Naive thymus-derived CD4-positive, alpha-beta T cell (primary cell): Measurements from ENCODE around the gene RHNO1. TPM values are rescaled to one million over a fixed set of nuclear protein-coding genes. Genes with fewer than 3 reads are reported as not detected.
A peak's percentile ranks its signal among the peaks of the same experiment; 100 is the strongest.

Experiments
- ATAC-seq: fragments of 150-1000 bp; cut with Tn5 transposase; 2 replicates; pipeline ENCODE4 v1.10.0; 2021; ENCODE audit warnings: mild to moderate bottlenecking, moderate library complexity
- CTCF ChIA-PET: fragments of 350-600 bp; sonication (Branson Sonifier 250); formaldehyde crosslinking; loops from one replicate; lab custom pipeline; 2021; ENCODE audit warnings: antibody characterized with exemption; lab: Charles Lee
- POLR2A ChIA-PET: fragments of 350-600 bp; sonication (Branson Sonifier 250); formaldehyde crosslinking; loops from one replicate; lab custom pipeline; 2021; ENCODE audit warnings: antibody characterized with exemption, inconsistent platforms; lab: Charles Lee
- DNase-seq, 9 donors: peaks; one replicate each; pipeline versions ENCODE4 v3.0.0 to v3.0.0-alpha.2; 2020 to 2022; ENCODE audit warnings: mixed read lengths in 1 of 9
- H3K27ac ChIP-seq: one replicate; pipeline ENCODE4 v1.7.0; 2013; ENCODE audit warnings: mild to moderate bottlenecking, low read depth, low read length, moderate library complexity
- H3K27me3 ChIP-seq, 2 donors: one replicate each; pipeline ENCODE4 v1.7.0; 2013; ENCODE audit warnings: low read length in 2 of 2, mild to moderate bottlenecking in 2 of 2, moderate library complexity in 2 of 2; ENCODE audit not compliant: control insufficient read depth in 2 of 2, insufficient read depth in 2 of 2
- H3K36me3 ChIP-seq, 3 experiments: 1 replicate in 2 of 3; 2 replicates in 1 of 3; pipeline ENCODE4 v1.7.0; 2013; ENCODE audit warnings: low read length in 3 of 3, mild to moderate bottlenecking in 3 of 3, moderate library complexity in 1 of 3; ENCODE audit not compliant: insufficient read depth in 3 of 3, control insufficient read depth in 2 of 3
- H3K4me1 ChIP-seq, 2 donors: one replicate each; pipeline ENCODE4 v1.7.0; 2013; ENCODE audit warnings: low read length in 2 of 2, mild to moderate bottlenecking in 2 of 2, moderate library complexity in 1 of 2; ENCODE audit not compliant: control insufficient read depth in 2 of 2, insufficient read depth in 2 of 2
- H3K4me3 ChIP-seq: 2 replicates; pipeline ENCODE4 v1.7.0; 2013; ENCODE audit warnings: mild to moderate bottlenecking, low read length
- H3K9me3 ChIP-seq, 3 experiments: 1 replicate in 2 of 3; 2 replicates in 1 of 3; pipeline ENCODE4 v1.7.0; 2013; ENCODE audit warnings: low read length in 3 of 3; ENCODE audit not compliant: control insufficient read depth in 2 of 3
- H3K27ac Mint-ChIP-seq, 9 donors: one replicate each; pipeline ENCODE4 v1.8.0; 2020 to 2022; ENCODE audit warnings: mixed read lengths in 9 of 9, mild to moderate bottlenecking in 8 of 9, moderate library complexity in 5 of 9, inconsistent platforms in 2 of 9
- H3K27me3 Mint-ChIP-seq, 5 donors: one replicate each; pipeline ENCODE4 v1.8.0; 2021 to 2022; ENCODE audit warnings: mixed read lengths in 5 of 5, mild to moderate bottlenecking in 1 of 5
- H3K36me3 Mint-ChIP-seq, 5 donors: one replicate each; pipeline ENCODE4 v1.8.0; 2020 to 2022; ENCODE audit warnings: mixed read lengths in 5 of 5, mild to moderate bottlenecking in 3 of 5, inconsistent platforms in 1 of 5
- H3K4me1 Mint-ChIP-seq, 7 donors: one replicate each; pipeline ENCODE4 v1.8.0; 2020 to 2022; ENCODE audit warnings: mixed read lengths in 7 of 7, mild to moderate bottlenecking in 3 of 7, inconsistent platforms in 1 of 7
- H3K4me3 Mint-ChIP-seq, 10 donors: one replicate each; pipeline ENCODE4 v1.8.0; 2020 to 2022; ENCODE audit warnings: mild to moderate bottlenecking in 10 of 10, mixed read lengths in 10 of 10, moderate library complexity in 6 of 10, inconsistent platforms in 2 of 10
- H3K9me3 Mint-ChIP-seq, 11 donors: one replicate each; pipeline ENCODE4 v1.8.0; 2020 to 2022; ENCODE audit warnings: mixed read lengths in 11 of 11, mild to moderate bottlenecking in 4 of 11, inconsistent platforms in 1 of 11, moderate library complexity in 1 of 11
- intact Hi-C, 2 donors: fragments of 100-400 bp; cut with micrococcal nuclease; formaldehyde crosslinking; loops; one replicate each; pipeline ENCODE4 v1.15.1; 2023
- polyA plus RNA-seq, 2 donors: library from polyadenylated mRNA; unstranded; fragments of 300-500 nt; fragmentation: Illumina TruSeq; gene quantifications; one replicate each; pipeline ENCODE4 v1.2.3, GENCODE V29; 2021
- total RNA-seq, 6 experiments: library from RNA in 5 of 6; stranded (reverse) in 5 of 6; gene quantifications; 1 replicate in 5 of 6; 2 replicates in 1 of 6; pipeline ENCODE4 v1.2.3 and lab custom pipeline; 2021 to 2026

RHNO1 gene
- total and polyA plus RNA-seq, 7 experiments from 2014 or later, result 13.7 to 53.6 (median 29.9) TPM

DNA sequence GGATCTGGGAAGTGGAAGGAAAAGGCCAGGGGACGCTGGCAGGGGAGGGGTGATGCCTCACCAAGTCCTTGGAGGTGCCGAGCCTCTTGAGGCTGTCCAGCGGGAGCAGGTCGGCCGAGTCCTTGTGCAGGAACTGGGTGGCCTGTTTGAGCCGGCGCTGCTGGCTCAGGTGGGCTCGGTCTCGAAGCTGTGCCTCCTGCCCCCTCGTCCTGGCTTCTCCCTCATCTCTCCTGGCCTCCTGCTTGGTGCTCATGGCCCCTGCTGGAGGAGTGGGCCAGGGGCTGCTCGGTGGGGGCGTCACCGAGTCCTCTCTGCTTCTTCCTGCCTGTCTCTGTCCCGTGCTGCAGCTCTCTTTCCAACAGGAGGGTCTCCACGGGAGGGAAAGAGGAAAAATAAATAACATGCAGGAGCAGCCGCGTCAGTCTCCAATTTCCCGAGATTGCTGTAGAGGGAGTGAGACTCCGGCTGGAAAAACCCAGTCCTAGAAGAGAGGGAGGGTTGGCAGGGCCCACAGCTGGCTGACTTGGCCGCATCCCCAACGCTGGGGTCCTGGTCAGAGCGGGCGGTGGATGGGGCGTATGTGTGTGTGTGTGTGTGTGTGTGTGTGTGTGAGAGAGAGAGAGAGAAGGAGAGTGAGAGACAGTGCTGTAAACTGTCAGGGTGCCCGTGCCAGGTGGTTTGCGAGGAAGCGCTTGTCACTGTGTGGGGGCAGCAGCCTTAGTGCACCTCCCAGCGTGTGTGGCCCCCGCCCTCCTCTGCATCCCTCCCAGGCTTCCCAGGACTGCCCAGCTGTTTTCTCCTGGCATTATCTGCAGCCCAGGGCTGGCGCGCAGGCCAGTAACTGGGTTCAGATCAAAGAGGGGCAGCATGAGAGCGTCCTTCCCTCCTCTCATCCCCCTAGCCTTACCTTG, 42.2 kb upstream of the RHNO1 start, which contains the start of gene NRIP2:
Gene NRIP2, minus strand, starts transcription at position 455 of the 911 bp plus-strand sequence. Its CDS starts 52 bp downstream, at position 403.
- no peak within 1 kb of the TSS for H3K4me3 ChIP-seq
- Mint-ChIP-seq H3K9me3 (no peaks in the 10 kb centered on the region), H3K4me1 (peaks cover 0 to 19% (median 13%) of the 10 kb centered on the region in 7 donors), H3K36me3 (peaks cover 2 to 38% (median 16%) of the 10 kb centered on the region in 5 donors), H3K27ac (peak within 1 kb of the TSS in 5 of 9 donors; percentile 10 to 82 (median 67)), H3K4me3 (peak within 1 kb of the TSS in 1 of 10 donors; percentile 29), H3K27me3 (no peaks in the 10 kb centered on the region)
- DNase-seq (no peak), ATAC-seq (no peak)
- ChIA-PET POLR2A (interaction anchor here (0.6 to 1.1 kb wide), 2 partner anchors 43 kb away, joined by 3 read pairs; no protein-coding TSS in a partner anchor), CTCF (no interaction called here)
- intact Hi-C loops, result no loop called here
- H3K9me3 ChIP-seq, result no peaks in the 10 kb centered on the region
- peaks cover 0 to 29% (median 8%) of the 10 kb centered on the region in 3 experiments for H3K36me3 ChIP-seq
- no peaks in the 10 kb centered on the region for H3K27me3 ChIP-seq
- H3K4me1 ChIP-seq, result no peaks in the 10 kb centered on the region
- no peak within 1 kb of the TSS for H3K27ac ChIP-seq

GRCh38 chr12:2835691-2836403, 41.2 kb upstream of the RHNO1 start:
- ATAC-seq (no peak), DNase-seq (no peak)
- CTCF ChIA-PET, result no interaction called here
- POLR2A ChIA-PET, result interaction anchor here (0.6 to 1.1 kb wide), 2 partner anchors 42 to 44 kb away, joined by 3 read pairs; no protein-coding TSS in a partner anchor
- no peaks in the 10 kb centered on the region for H3K4me1 ChIP-seq
- H3K27me3 ChIP-seq, result no peaks in the 10 kb centered on the region
- intact Hi-C loops, result no loop called here
- Mint-ChIP-seq H3K27me3 (no peaks in the 10 kb centered on the region), H3K4me1 (peaks cover 0 to 19% (median 13%) of the 10 kb centered on the region in 7 donors), H3K27ac (peak overlapping the region in 3 of 9 donors; percentile 14 to 56 (median 17)), H3K4me3 (no peak overlapping the region), H3K36me3 (peaks cover 2 to 34% (median 14%) of the 10 kb centered on the region in 5 donors), H3K9me3 (no peaks in the 10 kb centered on the region)
- peaks cover 0 to 34% (median 8%) of the 10 kb centered on the region in 3 experiments for H3K36me3 ChIP-seq
- H3K27ac ChIP-seq, result no peak overlapping the region
- H3K9me3 ChIP-seq, result no peaks in the 10 kb centered on the region
- H3K4me3 ChIP-seq, result no peak overlapping the region

GRCh38 chr12:2836574-2836973, 40.4 kb upstream of the RHNO1 start:
- Histone ChIP-seq H3K27ac (no peak overlapping the region), H3K4me3 (no peak overlapping the region), H3K4me1 (no peaks in the 10 kb centered on the region), H3K36me3 (peaks cover 0 to 40% (median 8%) of the 10 kb centered on the region in 3 experiments), H3K9me3 (no peaks in the 10 kb centered on the region), H3K27me3 (no peaks in the 10 kb centered on the region)
- Mint-ChIP-seq H3K27me3 (no peaks in the 10 kb centered on the region), H3K36me3 (peaks cover 2 to 33% (median 12%) of the 10 kb centered on the region in 5 donors), H3K4me3 (no peak overlapping the region), H3K27ac (peak overlapping the region in 2 of 9 donors; percentile 2 to 51), H3K9me3 (no peaks in the 10 kb centered on the region), H3K4me1 (peaks cover 0 to 19% (median 13%) of the 10 kb centered on the region in 7 donors)
- CTCF ChIA-PET, result no interaction called here
- POLR2A ChIA-PET, result interaction anchor here (0.9 kb wide), 1 partner anchor 8 kb away, joined by 3 read pairs; no protein-coding TSS in a partner anchor
- no peak for DNase-seq
- intact Hi-C loops, result no loop called here
- ATAC-seq, result no peak

- H3K4me1 Mint-ChIP-seq, result peaks cover 0 to 6% (median 0%) of the 10 kb centered on the region in 7 donors
- peaks cover 5 to 45% (median 24%) of the 10 kb centered on the region in 5 donors for H3K36me3 Mint-ChIP-seq
- no peak overlapping the region for H3K27ac ChIP-seq
- no peaks in the 10 kb centered on the region for H3K27me3 ChIP-seq
- H3K4me1 ChIP-seq, result no peaks in the 10 kb centered on the region
- ChIA-PET POLR2A (no interaction called here), CTCF (no interaction called here)
- no peaks in the 10 kb centered on the region for H3K9me3 ChIP-seq
- H3K9me3 Mint-ChIP-seq, result no peaks in the 10 kb centered on the region
- DNase-seq (no peak), ATAC-seq (no peak)
- intact Hi-C loops, result no loop called here
- H3K4me3 Mint-ChIP-seq, result no peak overlapping the region
- no peak overlapping the region for H3K4me3 ChIP-seq
- peaks cover 0 to 68% (median 8%) of the 10 kb centered on the region in 3 experiments for H3K36me3 ChIP-seq
- H3K27me3 Mint-ChIP-seq, result no peaks in the 10 kb centered on the region
- no peak overlapping the region for H3K27ac Mint-ChIP-seq
These were observed 35.9 kb upstream of the RHNO1 start for GRCh38 chr12:2841056-2841650.

GRCh38 chr12:2842948-2843347, 34.1 kb upstream of the RHNO1 start:
- DNase-seq (no peak), ATAC-seq (no peak)
- intact Hi-C loops, result no loop called here
- Histone ChIP-seq H3K36me3 (peaks cover 0 to 69% (median 6%) of the 10 kb centered on the region in 3 experiments), H3K9me3 (no peaks in the 10 kb centered on the region), H3K4me3 (no peak overlapping the region), H3K27me3 (no peaks in the 10 kb centered on the region), H3K27ac (no peak overlapping the region), H3K4me1 (no peaks in the 10 kb centered on the region)
- CTCF ChIA-PET, result no interaction called here
- POLR2A ChIA-PET, result no interaction called here
- peaks cover 5 to 57% (median 24%) of the 10 kb centered on the region in 5 donors for H3K36me3 Mint-ChIP-seq
- no peak overlapping the region for H3K4me3 Mint-ChIP-seq
- H3K9me3 Mint-ChIP-seq, result no peaks in the 10 kb centered on the region
- no peak overlapping the region for H3K27ac Mint-ChIP-seq
- peaks cover 0 to 7% (median 0%) of the 10 kb centered on the region in 7 donors for H3K4me1 Mint-ChIP-seq
- no peaks in the 10 kb centered on the region for H3K27me3 Mint-ChIP-seq

- Mint-ChIP-seq H3K36me3 (peaks cover 5 to 53% (median 13%) of the 10 kb centered on the region in 5 donors), H3K9me3 (no peaks in the 10 kb centered on the region), H3K4me1 (peaks cover 0 to 7% (median 0%) of the 10 kb centered on the region in 7 donors), H3K4me3 (no peak overlapping the region), H3K27me3 (no peaks in the 10 kb centered on the region), H3K27ac (no peak overlapping the region)
- ChIA-PET CTCF (interaction anchor here (0.8 kb wide), 1 partner anchor 99 kb away, joined by 7 read pairs; no protein-coding TSS in a partner anchor), POLR2A (interaction anchor here (0.9 kb wide), 1 partner anchor 8 kb away, joined by 3 read pairs; no protein-coding TSS in a partner anchor)
- Histone ChIP-seq H3K4me1 (no peaks in the 10 kb centered on the region), H3K9me3 (no peaks in the 10 kb centered on the region), H3K27ac (no peak overlapping the region), H3K36me3 (peaks cover 0 to 68% (median 0%) of the 10 kb centered on the region in 3 experiments), H3K27me3 (no peaks in the 10 kb centered on the region), H3K4me3 (no peak overlapping the region)
- intact Hi-C loops, result no loop called here
- no peak for DNase-seq
- no peak for ATAC-seq
These were observed 32.2 kb upstream of the RHNO1 start for GRCh38 chr12:2844786-2845185.
